K562 (cell line): Measurements from ENCODE around the gene PRR23E. TPM values are rescaled to one million over a fixed set of nuclear protein-coding genes. Genes with fewer than 3 reads are reported as not detected.

Experiments
- ATAC-seq: fragments of 200-7000 bp; cut with Tn5 transposase; 3 replicates; pipeline ENCODE4 v1.9.1; 2020; ENCODE audit warnings: moderate library complexity
- BruUV-seq: library from RNA; stranded (reverse); fragments of 400-500 nt; replicated peaks from 2 replicates; lab custom pipeline; 2021; lab: Mats Ljungman, UMichigan
- CTCF ChIA-PET: fragments of 300-600 bp; formaldehyde crosslinking; extraction: SDS; loops from one replicate; lab custom pipeline; 2021; ENCODE audit warnings: low intra/inter-chr PET ratio; lab: Yijun Ruan, JAX
- POLR2A ChIA-PET: fragments of 300-600, 350-650 bp; sonication (Branson Sonifier 250); formaldehyde crosslinking; extraction: SDS; loops from one replicate; lab custom pipeline; 2021; ENCODE audit warnings: antibody characterized with exemption, inconsistent platforms; lab: Yijun Ruan, JAX
- DNase-seq, 4 experiments: peaks; one replicate each; pipeline versions ENCODE4 v3.0.0 to v3.0.0-alpha.2; 2011 to 2018; ENCODE audit warnings: low spot score in 3 of 4, mixed read lengths in 3 of 4; ENCODE audit errors: extremely low read depth in 1 of 4
- FAIRE-seq: peaks from 2 replicates; lab custom pipeline; 2011; peaks lifted over from hg19 to GRCh38; lab: Jason Lieb, UNC
- H2AFZ ChIP-seq: 2 replicates; pipeline ENCODE4 v1.6.0; 2011; ENCODE audit warnings: low read depth, low read length, control low read depth, inconsistent platforms
- H3K27ac ChIP-seq: fragments of 200-600 bp; 3 replicates; pipeline ENCODE4 v1.8.0; 2011; ENCODE audit warnings: low read depth, mild to moderate bottlenecking, control low read depth, inconsistent platforms, low read length, moderate library complexity, mixed read lengths; ENCODE audit errors: extremely low read depth
- H3K27me3 ChIP-seq, 2 experiments: fragments of 300-600 bp in 1 of 2; 2 replicates in 1 of 2; 3 replicates in 1 of 2; pipeline versions ENCODE4 v1.6.0 to v1.8.0; 2011; ENCODE audit warnings: inconsistent platforms in 2 of 2, low read length in 2 of 2, mild to moderate bottlenecking in 1 of 2, mixed read lengths in 1 of 2, moderate library complexity in 1 of 2; ENCODE audit not compliant: control insufficient read depth in 2 of 2, insufficient read depth in 2 of 2
- H3K36me3 ChIP-seq: fragments of 300-600 bp; 3 replicates; pipeline ENCODE4 v1.8.0; 2011; ENCODE audit warnings: mild to moderate bottlenecking, low read length, inconsistent platforms; ENCODE audit not compliant: control insufficient read depth, insufficient read depth
- H3K4me1 ChIP-seq, 2 experiments: fragments of 200-600 bp in 1 of 2; replicated peaks in 1 of 2; 2 replicates in 1 of 2; 3 replicates in 1 of 2; pipeline versions ENCODE4 v1.5.1 to v1.8.0; 2011; ENCODE audit warnings: inconsistent platforms in 2 of 2, low read length in 2 of 2, mild to moderate bottlenecking in 1 of 2, mixed read lengths in 1 of 2, moderate library complexity in 1 of 2; ENCODE audit not compliant: control insufficient read depth in 2 of 2, insufficient read depth in 2 of 2
- H3K4me2 ChIP-seq: 2 replicates; pipeline ENCODE4 v1.6.1; 2011; ENCODE audit warnings: low read length, control low read depth, inconsistent platforms, mixed read lengths; ENCODE audit not compliant: insufficient read depth
- H3K4me3 ChIP-seq: fragments of 200-600 bp; sonication (generic), shearing (Covaris generic); 2 replicates; pipeline ENCODE4 v1.5.1; 2016; ENCODE audit warnings: control low read depth, inconsistent platforms
- H3K79me2 ChIP-seq: fragments of 200-600 bp; 3 replicates; pipeline ENCODE4 v1.8.0; 2011; ENCODE audit warnings: low read length, inconsistent platforms; ENCODE audit not compliant: control insufficient read depth, insufficient read depth
- H3K9ac ChIP-seq, 2 experiments: 2 replicates each; pipeline versions ENCODE4 v1.6.0 to v1.6.1; 2011; ENCODE audit warnings: low read depth in 2 of 2, low read length in 2 of 2, control low read depth in 1 of 2, inconsistent platforms in 1 of 2, mild to moderate bottlenecking in 1 of 2, mixed read lengths in 1 of 2; ENCODE audit not compliant: insufficient read depth in 1 of 2
- H3K9me1 ChIP-seq: one replicate; pipeline ENCODE4 v1.6.0; 2011; ENCODE audit warnings: inconsistent platforms, mild to moderate bottlenecking, low read length, moderate library complexity; ENCODE audit not compliant: control insufficient read depth, insufficient read depth
- H3K9me3 ChIP-seq: replicated peaks from 2 replicates; pipeline ENCODE4 v1.5.1; 2011; ENCODE audit warnings: low read depth, low read length, inconsistent platforms; ENCODE audit not compliant: control insufficient read depth, insufficient read depth
- H4K20me1 ChIP-seq: replicated peaks from 2 replicates; pipeline ENCODE4 v1.6.1; 2011; ENCODE audit warnings: low read length, inconsistent platforms, mixed read lengths; ENCODE audit not compliant: control insufficient read depth, insufficient read depth
- AFF4 ChIP-seq: sonication (generic); formaldehyde crosslinking; IDR thresholded peaks from 2 replicates; pipeline ENCODE4 v1.8.0; 2023; ENCODE audit warnings: mild to moderate bottlenecking, missing genetic modification reagents
- CEBPG ChIP-seq, 3 experiments: fragments of 200-800 bp in 1 of 3; sonication (Bioruptor generic) in 1 of 3; sonication (generic) in 1 of 3; formaldehyde crosslinking in 1 of 3; IDR thresholded peaks in 2 of 3; conservative IDR thresholded peaks in 1 of 3; 2 replicates each; pipeline versions ENCODE4 v1.6.1 to v1.8.0; 2016 to 2022; ENCODE audit warnings: missing compliant biosample characterization in 2 of 3, missing genetic modification characterization in 2 of 3, mild to moderate bottlenecking in 1 of 3, missing genetic modification reagents in 1 of 3
- ETS2 ChIP-seq: IDR thresholded peaks from 2 replicates; pipeline ENCODE4 v1.6.1; 2016; ENCODE audit warnings: borderline replicate concordance, missing genetic modification characterization, mild to moderate bottlenecking, moderate library complexity, missing compliant biosample characterization; ENCODE audit not compliant: poor library complexity, severe bottlenecking
- NR3C1 ChIP-seq: sonication (generic); formaldehyde crosslinking; IDR thresholded peaks from 2 replicates; pipeline ENCODE4 v1.8.1; 2022; ENCODE audit warnings: missing genetic modification reagents
- ZKSCAN1 ChIP-seq: fragments of 150-350 bp; IDR thresholded peaks from 2 replicates; pipeline ENCODE4 v1.6.1; 2016; ENCODE audit warnings: low read depth, low read length
- ZNF133 ChIP-seq: fragments of 250-450 bp; sonication (Bioruptor Pico); IDR thresholded peaks from 2 replicates; pipeline ENCODE4 v1.4.0; 2020; ENCODE audit warnings: mild to moderate bottlenecking
- WGBS: fragments of 100-300 bp; shearing (Covaris generic); methylation state at CpG from one replicate; pipeline ENCODE4 v1.1.6; 2016; ENCODE audit warnings: low coverage, mixed read lengths; ENCODE audit not compliant: insufficient coverage; ENCODE audit errors: missing lambda C conversion rate; 5-methylcytosine and 5-hydroxymethylcytosine counted together
- in situ Hi-C: fragments of 300-500 bp; cut with MboI; formaldehyde crosslinking; loops from 4 replicates; pipeline ENCODE4 v1.15.0; 2018; ENCODE audit warnings: inconsistent platforms, mixed read lengths
- intact Hi-C: fragments of 100-400 bp; cut with micrococcal nuclease; formaldehyde crosslinking; loops from 2 replicates; pipeline ENCODE4 v1.14.2; 2022
- polyA plus RNA-seq, 8 experiments: library from polyadenylated mRNA; depleted of rRNA in 4 of 8; stranded (reverse) in 5 of 8; unstranded in 3 of 8; fragments of >200 nt; fragmentation: Nextera tagmentation in 2 of 8; fragmentation: Illumina TruSeq in 1 of 8; extraction: Ambion mirVana in 2 of 8; extraction: Trizol in 1 of 8; gene quantifications; 2 replicates each; pipeline versions ENCODE4 v1.2.1 to v1.2.3, GENCODE V29; 2011 to 2014; ENCODE audit warnings: inconsistent platforms in 1 of 8, missing spikeins in 1 of 8
- total RNA-seq, 7 experiments: library from RNA; depleted of rRNA in 6 of 7; stranded (reverse); fragments of >200 nt in 6 of 7; fragmentation: Illumina TruSeq in 2 of 7; extraction: Trizol in 2 of 7; gene quantifications; 2 replicates each; pipeline versions ENCODE4 v1.2.1 to v1.2.3, GENCODE V29; 2011 to 2021; ENCODE audit warnings: low replicate concordance in 1 of 7
- TF ChIP-seq, protein P1 (sequence below): fragments of 250-450 bp; sonication (Bioruptor Pico); IDR thresholded peaks from 2 replicates; pipeline ENCODE4 v1.8.0; 2022; ENCODE audit warnings: inconsistent platforms, mild to moderate bottlenecking, moderate library complexity, borderline replicate concordance
- TF ChIP-seq, protein P2 (sequence below): sonication (generic); formaldehyde crosslinking; IDR thresholded peaks from 2 replicates; pipeline ENCODE4 v1.8.0; 2022; ENCODE audit warnings: mild to moderate bottlenecking, missing genetic modification reagents
- TF ChIP-seq, protein P3 (sequence below): fragments of 200-800 bp; sonication (Bioruptor generic); IDR thresholded peaks from 2 replicates; pipeline ENCODE4 v1.6.1; 2016; ENCODE audit warnings: missing genetic modification characterization, missing compliant biosample characterization

The PRR23E gene
- total and polyA plus RNA-seq, 9 of the 15 experiments (the other 6 are each of a cell fraction or from before 2014, with no cell fraction given): not detected

- TF ChIP-seq, protein P1, sequence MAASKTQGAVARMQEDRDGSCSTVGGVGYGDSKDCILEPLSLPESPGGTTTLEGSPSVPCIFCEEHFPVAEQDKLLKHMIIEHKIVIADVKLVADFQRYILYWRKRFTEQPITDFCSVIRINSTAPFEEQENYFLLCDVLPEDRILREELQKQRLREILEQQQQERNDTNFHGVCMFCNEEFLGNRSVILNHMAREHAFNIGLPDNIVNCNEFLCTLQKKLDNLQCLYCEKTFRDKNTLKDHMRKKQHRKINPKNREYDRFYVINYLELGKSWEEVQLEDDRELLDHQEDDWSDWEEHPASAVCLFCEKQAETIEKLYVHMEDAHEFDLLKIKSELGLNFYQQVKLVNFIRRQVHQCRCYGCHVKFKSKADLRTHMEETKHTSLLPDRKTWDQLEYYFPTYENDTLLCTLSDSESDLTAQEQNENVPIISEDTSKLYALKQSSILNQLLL (CRISPR knock-in tag): no peak
- TF ChIP-seq CEBPG (CRISPR knock-in tag; IDR thresholded peaks at IDR 0.05) (no peak), CEBPG (tag; conservative IDR thresholded peaks at IDR 0.05 in 1 of 2, IDR thresholded peaks at IDR 0.05 in 1 of 2) (no peak), ZNF133 (CRISPR knock-in tag) (no peak)
Measured at GRCh38 chr3:127184870-127185216, 8.1 kb upstream of the PRR23E start (continued).

DNA sequence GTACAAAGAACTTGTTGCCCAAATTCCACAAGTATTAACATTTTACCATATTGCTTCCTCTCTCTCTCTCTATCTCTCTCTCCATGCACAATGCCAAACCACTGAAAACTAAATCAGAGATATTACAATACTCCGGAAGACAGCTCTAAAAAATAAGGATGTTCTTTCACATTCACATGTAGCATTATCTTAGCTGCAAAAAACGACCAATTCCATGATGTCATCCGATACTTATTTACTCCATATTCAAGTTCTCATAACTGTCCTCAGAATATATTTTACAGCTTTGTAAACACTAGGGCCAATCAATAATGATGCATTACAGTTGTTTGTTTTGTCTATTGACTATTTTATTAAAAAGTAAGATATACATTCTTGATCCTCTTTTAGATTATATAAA, 7.7 kb upstream of the PRR23E start:
- 0% methylated on average over 3 of the region's 3 CpGs for WGBS
- intact Hi-C loops: no loop called here
- FAIRE-seq (no peak), ATAC-seq (no peak), DNase-seq (no peak)
- H3K4me1 ChIP-seq: no peaks in the 10 kb centered on the region
- no peak overlapping the region for H3K4me3 ChIP-seq
- ChIA-PET CTCF (no interaction called here), POLR2A (no interaction called here)
- H3K9me1 ChIP-seq: no peaks in the 10 kb centered on the region
- H3K79me2 ChIP-seq: no peaks in the 10 kb centered on the region
- BruUV-seq: no TSS peak
- no peak overlapping the region for H3K9ac ChIP-seq
- H3K36me3 ChIP-seq: no peaks in the 10 kb centered on the region
- in situ Hi-C loops: no loop called here
- H4K20me1 ChIP-seq: no peaks in the 10 kb centered on the region
- H3K27ac ChIP-seq: no peak overlapping the region
- no peak overlapping the region for H3K4me2 ChIP-seq
- no peaks in the 10 kb centered on the region for H3K9me3 ChIP-seq
- no peak overlapping the region for H2AFZ ChIP-seq
- H3K27me3 ChIP-seq: no peaks in the 10 kb centered on the region
- TF ChIP-seq, protein P2, sequence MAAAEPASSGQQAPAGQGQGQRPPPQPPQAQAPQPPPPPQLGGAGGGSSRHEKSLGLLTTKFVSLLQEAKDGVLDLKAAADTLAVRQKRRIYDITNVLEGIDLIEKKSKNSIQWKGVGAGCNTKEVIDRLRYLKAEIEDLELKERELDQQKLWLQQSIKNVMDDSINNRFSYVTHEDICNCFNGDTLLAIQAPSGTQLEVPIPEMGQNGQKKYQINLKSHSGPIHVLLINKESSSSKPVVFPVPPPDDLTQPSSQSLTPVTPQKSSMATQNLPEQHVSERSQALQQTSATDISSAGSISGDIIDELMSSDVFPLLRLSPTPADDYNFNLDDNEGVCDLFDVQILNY (CRISPR knock-in tag): no peak
- no peak for TF ChIP-seq AFF4 (CRISPR knock-in tag)
- no peak for TF ChIP-seq NR3C1 (CRISPR knock-in tag)
- no peak for TF ChIP-seq ETS2 (tag)
- TF ChIP-seq, protein P3, sequence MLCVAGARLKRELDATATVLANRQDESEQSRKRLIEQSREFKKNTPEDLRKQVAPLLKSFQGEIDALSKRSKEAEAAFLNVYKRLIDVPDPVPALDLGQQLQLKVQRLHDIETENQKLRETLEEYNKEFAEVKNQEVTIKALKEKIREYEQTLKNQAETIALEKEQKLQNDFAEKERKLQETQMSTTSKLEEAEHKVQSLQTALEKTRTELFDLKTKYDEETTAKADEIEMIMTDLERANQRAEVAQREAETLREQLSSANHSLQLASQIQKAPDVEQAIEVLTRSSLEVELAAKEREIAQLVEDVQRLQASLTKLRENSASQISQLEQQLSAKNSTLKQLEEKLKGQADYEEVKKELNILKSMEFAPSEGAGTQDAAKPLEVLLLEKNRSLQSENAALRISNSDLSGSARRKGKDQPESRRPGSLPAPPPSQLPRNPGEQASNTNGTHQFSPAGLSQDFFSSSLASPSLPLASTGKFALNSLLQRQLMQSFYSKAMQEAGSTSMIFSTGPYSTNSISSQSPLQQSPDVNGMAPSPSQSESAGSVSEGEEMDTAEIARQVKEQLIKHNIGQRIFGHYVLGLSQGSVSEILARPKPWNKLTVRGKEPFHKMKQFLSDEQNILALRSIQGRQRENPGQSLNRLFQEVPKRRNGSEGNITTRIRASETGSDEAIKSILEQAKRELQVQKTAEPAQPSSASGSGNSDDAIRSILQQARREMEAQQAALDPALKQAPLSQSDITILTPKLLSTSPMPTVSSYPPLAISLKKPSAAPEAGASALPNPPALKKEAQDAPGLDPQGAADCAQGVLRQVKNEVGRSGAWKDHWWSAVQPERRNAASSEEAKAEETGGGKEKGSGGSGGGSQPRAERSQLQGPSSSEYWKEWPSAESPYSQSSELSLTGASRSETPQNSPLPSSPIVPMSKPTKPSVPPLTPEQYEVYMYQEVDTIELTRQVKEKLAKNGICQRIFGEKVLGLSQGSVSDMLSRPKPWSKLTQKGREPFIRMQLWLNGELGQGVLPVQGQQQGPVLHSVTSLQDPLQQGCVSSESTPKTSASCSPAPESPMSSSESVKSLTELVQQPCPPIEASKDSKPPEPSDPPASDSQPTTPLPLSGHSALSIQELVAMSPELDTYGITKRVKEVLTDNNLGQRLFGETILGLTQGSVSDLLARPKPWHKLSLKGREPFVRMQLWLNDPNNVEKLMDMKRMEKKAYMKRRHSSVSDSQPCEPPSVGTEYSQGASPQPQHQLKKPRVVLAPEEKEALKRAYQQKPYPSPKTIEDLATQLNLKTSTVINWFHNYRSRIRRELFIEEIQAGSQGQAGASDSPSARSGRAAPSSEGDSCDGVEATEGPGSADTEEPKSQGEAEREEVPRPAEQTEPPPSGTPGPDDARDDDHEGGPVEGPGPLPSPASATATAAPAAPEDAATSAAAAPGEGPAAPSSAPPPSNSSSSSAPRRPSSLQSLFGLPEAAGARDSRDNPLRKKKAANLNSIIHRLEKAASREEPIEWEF (CRISPR knock-in tag): no peak
- TF ChIP-seq ZKSCAN1: no peak
